ENCODE data around the gene ZNF407. TPM values are rescaled to one million over a fixed set of nuclear protein-coding genes. Genes with fewer than 3 reads are reported as not detected.

ZNF407 gene
- total RNA-seq, 2 experiments from 2014 or later = 16.6 to 17.0 TPM

- no peak overlapping the region for H3K4me3 Mint-ChIP-seq
- DNase-seq (no peak), ATAC-seq (no peak)
- CTCF ChIA-PET = interaction anchor here (1.4 kb wide), 1 partner anchor 8 kb away, joined by 3 read pairs; no protein-coding TSS in a partner anchor
- H3K27ac Mint-ChIP-seq = no peak overlapping the region
- POLR2A ChIA-PET = no interaction called here
- peaks cover 16% of the 10 kb centered on the region for H3K4me1 Mint-ChIP-seq (ENCODE audit: low read depth)
- H3K36me3 Mint-ChIP-seq (ENCODE audit: low read depth) = peaks cover 4% of the 10 kb centered on the region
- no peaks in the 10 kb centered on the region for H3K27me3 Mint-ChIP-seq (ENCODE audit: low read depth)
- H3K9me3 Mint-ChIP-seq (ENCODE audit: insufficient read depth) = no peaks in the 10 kb centered on the region
Observed at GRCh38 chr18:75066021-75066880, 468.6 kb downstream of the ZNF407 start.

GRCh38 chr18:75066936-75067335, 469.3 kb downstream of the ZNF407 start:
- peaks cover 22% of the 10 kb centered on the region for H3K4me1 Mint-ChIP-seq (ENCODE audit: low read depth)
- H3K27ac Mint-ChIP-seq = no peak overlapping the region

GRCh38 chr18:75067996-75068645, 470.5 kb downstream of the ZNF407 start:
- ATAC-seq = no peak
- Mint-ChIP-seq H3K4me1 (ENCODE audit: low read depth) (peaks cover 25% of the 10 kb centered on the region), H3K9me3 (ENCODE audit: insufficient read depth) (no peaks in the 10 kb centered on the region), H3K27ac (no peak overlapping the region), H3K4me3 (no peak overlapping the region), H3K27me3 (ENCODE audit: low read depth) (no peaks in the 10 kb centered on the region), H3K36me3 (ENCODE audit: low read depth) (peaks cover 8% of the 10 kb centered on the region)
- ChIA-PET CTCF (no interaction called here), POLR2A (no interaction called here)
- no peak for DNase-seq

More at GRCh38 chr18:75066936-75067335, 469.3 kb downstream of the ZNF407 start:
- Mint-ChIP-seq H3K9me3 (ENCODE audit: insufficient read depth) (no peaks in the 10 kb centered on the region), H3K36me3 (ENCODE audit: low read depth) (peaks cover 4% of the 10 kb centered on the region), H3K4me3 (no peak overlapping the region), H3K27me3 (ENCODE audit: low read depth) (no peaks in the 10 kb centered on the region)
- DNase-seq (no peak), ATAC-seq (no peak)
- ChIA-PET POLR2A (no interaction called here), CTCF (interaction anchor here (1.4 kb wide), 1 partner anchor 9 kb away, joined by 3 read pairs; no protein-coding TSS in a partner anchor)

- no peak overlapping the region for H3K4me3 Mint-ChIP-seq
- H3K27me3 Mint-ChIP-seq (ENCODE audit: low read depth) = no peaks in the 10 kb centered on the region
- no peak for DNase-seq
- ATAC-seq = no peak
- peaks cover 9% of the 10 kb centered on the region for H3K36me3 Mint-ChIP-seq (ENCODE audit: low read depth)
- ChIA-PET POLR2A (interaction anchor here (2.6 kb wide), 1 partner anchor 141 kb away, joined by 24 read pairs; the partner anchor contains the start of genes PTGR3 and TSHZ1), CTCF (no interaction called here)
- H3K27ac Mint-ChIP-seq = no peak overlapping the region
- no peaks in the 10 kb centered on the region for H3K9me3 Mint-ChIP-seq (ENCODE audit: insufficient read depth)
- peaks cover 25% of the 10 kb centered on the region for H3K4me1 Mint-ChIP-seq (ENCODE audit: low read depth)
Observed at GRCh38 chr18:75068682-75069435, 471.2 kb downstream of the ZNF407 start.

- peak overlapping the region; percentile 78 for H3K4me3 Mint-ChIP-seq
- ChIA-PET POLR2A (interaction anchor here (1.1 to 2.6 kb wide), 4 partner anchors 73 to 439 kb away, joined by 3 to 24 read pairs (median 5); partner anchors contain the start of genes PTGR3 and TSHZ1), CTCF (no interaction called here)
- peaks cover 8% of the 10 kb centered on the region for H3K36me3 Mint-ChIP-seq (ENCODE audit: low read depth)
- DNase-seq (no peak), ATAC-seq (no peak)
- H3K27ac Mint-ChIP-seq = peak overlapping the region; percentile 99
- H3K27me3 Mint-ChIP-seq (ENCODE audit: low read depth) = no peaks in the 10 kb centered on the region
- H3K9me3 Mint-ChIP-seq (ENCODE audit: insufficient read depth) = no peaks in the 10 kb centered on the region
- peaks cover 25% of the 10 kb centered on the region for H3K4me1 Mint-ChIP-seq (ENCODE audit: low read depth)
Observed at GRCh38 chr18:75070235-75070624, 472.6 kb downstream of the ZNF407 start.

GRCh38 chr18:75070625-75071483, 473.2 kb downstream of the ZNF407 start:
- DNase-seq (peak; percentile 83), ATAC-seq (peak; percentile 91)
- no peaks in the 10 kb centered on the region for H3K9me3 Mint-ChIP-seq (ENCODE audit: insufficient read depth)
- peak overlapping the region; percentile 78 for H3K4me3 Mint-ChIP-seq
- H3K27me3 Mint-ChIP-seq (ENCODE audit: low read depth) = no peaks in the 10 kb centered on the region
- POLR2A ChIA-PET = interaction anchor here (0.6 to 2.6 kb wide), 9 partner anchors 13 to 439 kb away, joined by 3 to 24 read pairs (median 4); partner anchors contain the start of genes PTGR3 and TSHZ1
- H3K27ac Mint-ChIP-seq = peak overlapping the region; percentile 99
- H3K36me3 Mint-ChIP-seq (ENCODE audit: low read depth) = peaks cover 8% of the 10 kb centered on the region
- H3K4me1 Mint-ChIP-seq (ENCODE audit: low read depth) = peaks cover 25% of the 10 kb centered on the region
- CTCF ChIA-PET = interaction anchor here (0.6 to 0.8 kb wide), 2 partner anchors 17 to 170 kb away, joined by 3 read pairs; no protein-coding TSS in a partner anchor

DNA sequence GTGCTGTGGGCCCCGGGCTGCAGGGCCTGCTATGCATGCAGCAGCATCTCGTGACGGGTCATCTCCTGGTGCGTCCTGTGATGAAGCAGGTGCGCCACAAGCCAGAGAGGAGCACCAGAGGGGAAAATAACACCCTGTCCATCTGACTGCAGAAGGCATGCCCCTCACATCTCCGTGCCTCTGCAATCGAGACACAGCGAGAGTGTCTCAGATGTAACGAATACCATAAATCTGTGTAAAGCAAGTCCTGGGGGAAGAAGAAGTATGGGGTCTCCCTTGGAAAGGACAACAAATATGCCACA, 473.8 kb downstream of the ZNF407 start:
- Mint-ChIP-seq H3K36me3 (ENCODE audit: low read depth) (peaks cover 10% of the 10 kb centered on the region), H3K27me3 (ENCODE audit: low read depth) (no peaks in the 10 kb centered on the region), H3K9me3 (ENCODE audit: insufficient read depth) (peaks cover 2% of the 10 kb centered on the region), H3K27ac (peak overlapping the region; percentile 99), H3K4me3 (peak overlapping the region; percentile 78), H3K4me1 (ENCODE audit: low read depth) (peaks cover 25% of the 10 kb centered on the region)
- CTCF ChIA-PET = interaction anchor here (0.6 to 0.8 kb wide), 2 partner anchors 18 to 170 kb away, joined by 3 read pairs; no protein-coding TSS in a partner anchor
- DNase-seq = no peak
- no peak for ATAC-seq
- POLR2A ChIA-PET = interaction anchor here (0.6 to 2.6 kb wide), 7 partner anchors 14 to 440 kb away, joined by 3 to 24 read pairs (median 4); partner anchors contain the start of genes PTGR3 and TSHZ1

- no peak for DNase-seq
- Mint-ChIP-seq H3K27ac (peak overlapping the region; percentile 99), H3K4me3 (peak overlapping the region; percentile 78), H3K4me1 (ENCODE audit: low read depth) (peaks cover 25% of the 10 kb centered on the region), H3K27me3 (ENCODE audit: low read depth) (no peaks in the 10 kb centered on the region), H3K36me3 (ENCODE audit: low read depth) (peaks cover 11% of the 10 kb centered on the region), H3K9me3 (ENCODE audit: insufficient read depth) (peaks cover 5% of the 10 kb centered on the region)
- CTCF ChIA-PET = interaction anchor here (0.6 kb wide), 1 partner anchor 171 kb away, joined by 3 read pairs; no protein-coding TSS in a partner anchor
- ATAC-seq = no peak
- POLR2A ChIA-PET = interaction anchor here (0.6 to 2.6 kb wide), 5 partner anchors 77 to 441 kb away, joined by 3 to 24 read pairs (median 5); partner anchors contain the start of genes PTGR3 and TSHZ1
Observed at GRCh38 chr18:75071866-75072671, 474.4 kb downstream of the ZNF407 start.

GRCh38 chr18:75072672-75073371, 475.2 kb downstream of the ZNF407 start:
- no peak overlapping the region for H3K4me3 Mint-ChIP-seq
- peaks cover 11% of the 10 kb centered on the region for H3K9me3 Mint-ChIP-seq (ENCODE audit: insufficient read depth)
- H3K27ac Mint-ChIP-seq = no peak overlapping the region
- POLR2A ChIA-PET = interaction anchor here (0.6 kb wide), 1 partner anchor 1316 kb away, joined by 3 read pairs; no protein-coding TSS in a partner anchor
- DNase-seq (no peak), ATAC-seq (no peak)
- no peaks in the 10 kb centered on the region for H3K27me3 Mint-ChIP-seq (ENCODE audit: low read depth)
- H3K36me3 Mint-ChIP-seq (ENCODE audit: low read depth) = peaks cover 11% of the 10 kb centered on the region
- CTCF ChIA-PET = no interaction called here
- peaks cover 25% of the 10 kb centered on the region for H3K4me1 Mint-ChIP-seq (ENCODE audit: low read depth)

DNA sequence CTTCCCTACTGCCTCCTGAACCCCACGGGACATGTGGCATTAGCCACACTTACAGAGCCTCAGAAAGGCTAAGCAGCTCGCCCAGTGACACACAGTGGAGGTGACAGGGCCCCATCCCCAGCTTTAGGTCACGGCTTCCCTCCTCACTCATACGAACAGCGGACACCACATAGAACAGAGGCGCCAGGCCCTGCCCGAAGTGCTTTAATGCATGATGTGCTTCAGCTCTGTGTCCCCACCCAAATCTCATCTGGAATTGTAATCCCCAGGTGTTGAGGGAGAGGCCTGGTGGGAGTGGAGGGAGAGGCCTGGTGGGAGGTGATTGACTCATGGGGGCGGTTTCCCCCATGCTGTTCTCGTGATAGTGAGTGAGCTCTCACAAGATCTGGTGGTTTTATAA, 476.0 kb downstream of the ZNF407 start:
- no peak overlapping the region for H3K27ac Mint-ChIP-seq
- POLR2A ChIA-PET = interaction anchor here (0.6 kb wide), 1 partner anchor 1315 kb away, joined by 3 read pairs; no protein-coding TSS in a partner anchor
- CTCF ChIA-PET = no interaction called here
- H3K27me3 Mint-ChIP-seq (ENCODE audit: low read depth) = no peaks in the 10 kb centered on the region
- ATAC-seq (no peak), DNase-seq (no peak)
- H3K4me1 Mint-ChIP-seq (ENCODE audit: low read depth) = peaks cover 25% of the 10 kb centered on the region
- peaks cover 16% of the 10 kb centered on the region for H3K9me3 Mint-ChIP-seq (ENCODE audit: insufficient read depth)
- no peak overlapping the region for H3K4me3 Mint-ChIP-seq
- peaks cover 11% of the 10 kb centered on the region for H3K36me3 Mint-ChIP-seq (ENCODE audit: low read depth)
